ENCODE data around the gene SHISA8. TPM values are rescaled to one million over a fixed set of nuclear protein-coding genes. Genes with fewer than 3 reads are reported as not detected.

SHISA8 gene
- total RNA-seq, 1 donor from 2014 or later, result not detected

GRCh38 chr22:41908411-41909309, 6.2 kb downstream of the SHISA8 start:
- H3K9me3 ChIP-seq, result no peaks in the 10 kb centered on the region
- H3K27me3 ChIP-seq, result peaks cover 11% of the 10 kb centered on the region
- DNase-seq (ENCODE audit: extremely low spot score in 2 of 2), result no peak
- no peak overlapping the region for H3K27ac ChIP-seq
- no peak for TF ChIP-seq CTCF (IDR thresholded peaks at IDR 0.05)
- no peak for TF ChIP-seq POLR2A (IDR thresholded peaks at IDR 0.05)
- TF ChIP-seq POLR2AphosphoS5 (IDR thresholded peaks at IDR 0.05; ENCODE audit: insufficient read depth in 1 of 2, low read depth in 1 of 2), result no peak
- no peak overlapping the region for H3K4me3 ChIP-seq
- peaks cover 20% of the 10 kb centered on the region for H3K4me1 ChIP-seq
- intact Hi-C loops (cut with DNase I), result no loop called here
- H3K36me3 ChIP-seq, result peaks cover 0 to 30% of the 10 kb centered on the region in 2 donors

- Histone ChIP-seq H3K36me3 (peaks cover 0 to 39% of the 10 kb centered on the region in 2 donors), H3K27ac (no peak overlapping the region), H3K4me1 (peaks cover 20% of the 10 kb centered on the region), H3K9me3 (no peaks in the 10 kb centered on the region), H3K27me3 (peaks cover 5% of the 10 kb centered on the region), H3K4me3 (no peak overlapping the region)
- DNase-seq (ENCODE audit: extremely low spot score in 2 of 2), result no peak
- intact Hi-C loops (cut with DNase I), result no loop called here
- TF ChIP-seq POLR2A (IDR thresholded peaks at IDR 0.05), result no peak
- no peak for TF ChIP-seq CTCF (IDR thresholded peaks at IDR 0.05)
- TF ChIP-seq POLR2AphosphoS5 (IDR thresholded peaks at IDR 0.05; ENCODE audit: insufficient read depth in 1 of 2, low read depth in 1 of 2), result no peak
Measured at GRCh38 chr22:41907436-41908401, 7.2 kb downstream of the SHISA8 start.

- Histone ChIP-seq H3K4me3 (no peak overlapping the region), H3K27ac (no peak overlapping the region), H3K4me1 (peaks cover 20% of the 10 kb centered on the region), H3K9me3 (no peaks in the 10 kb centered on the region), H3K36me3 (peaks cover 0 to 48% of the 10 kb centered on the region in 2 donors), H3K27me3 (peaks cover 3% of the 10 kb centered on the region)
- intact Hi-C loops (cut with DNase I), result no loop called here
- no peak for TF ChIP-seq POLR2AphosphoS5 (IDR thresholded peaks at IDR 0.05; ENCODE audit: insufficient read depth in 1 of 2, low read depth in 1 of 2)
- TF ChIP-seq CTCF (IDR thresholded peaks at IDR 0.05), result no peak
- no peak for TF ChIP-seq POLR2A (IDR thresholded peaks at IDR 0.05)
- no peak for DNase-seq (ENCODE audit: extremely low spot score in 2 of 2)
Measured at GRCh38 chr22:41906822-41907221, 8.1 kb downstream of the SHISA8 start.

- Histone ChIP-seq H3K4me1 (peaks cover 12% of the 10 kb centered on the region), H3K27me3 (no peaks in the 10 kb centered on the region), H3K27ac (no peak overlapping the region), H3K4me3 (no peak overlapping the region), H3K9me3 (no peaks in the 10 kb centered on the region), H3K36me3 (peaks cover 0 to 60% of the 10 kb centered on the region in 2 donors)
- TF ChIP-seq POLR2AphosphoS5 (IDR thresholded peaks at IDR 0.05; ENCODE audit: insufficient read depth in 1 of 2, low read depth in 1 of 2) (no peak), CTCF (IDR thresholded peaks at IDR 0.05) (no peak), POLR2A (IDR thresholded peaks at IDR 0.05) (no peak)
- no peak for DNase-seq (ENCODE audit: extremely low spot score in 2 of 2)
- intact Hi-C loops (cut with DNase I), result no loop called here
Measured at GRCh38 chr22:41905411-41906202, 9.3 kb downstream of the SHISA8 start.

All from vagina (tissue), 2 donors.